NCI-H460 (cell line): Measurements from ENCODE around the gene YPEL3. TPM values are rescaled to one million over a fixed set of nuclear protein-coding genes. Genes with fewer than 3 reads are reported as not detected.

Source experiments
- DNase-seq: peaks from one replicate; pipeline ENCODE4 v3.0.0-alpha.2; 2016; ENCODE audit warnings: low read depth; ENCODE audit errors: extremely low read depth
- total RNA-seq: library from RNA; depleted of rRNA; stranded (reverse); fragments of >200 nt; shearing (Covaris generic); gene quantifications from 2 replicates; pipeline ENCODE4 v1.2.3, GENCODE V29; 2014

Gene YPEL3
- total RNA-seq, 1 experiment from 2014 or later, result 8.0 TPM

- peak; percentile 89 for DNase-seq
Observed at GRCh38 chr16:30091474-30092372, 4.3 kb downstream of the YPEL3 start, which contains the start of gene TBX6. Gene TBX6, minus strand, starts transcription at chr16:30091924. Its CDS starts 731 bp downstream, at chr16:30091193.

GRCh38 chr16:30090610-30091331, 5.2 kb downstream of the YPEL3 start:
- DNase-seq, result no peak

- DNase-seq, result no peak
Observed at GRCh38 chr16:30088832-30089624, 7.0 kb downstream of the YPEL3 start.

DNA sequence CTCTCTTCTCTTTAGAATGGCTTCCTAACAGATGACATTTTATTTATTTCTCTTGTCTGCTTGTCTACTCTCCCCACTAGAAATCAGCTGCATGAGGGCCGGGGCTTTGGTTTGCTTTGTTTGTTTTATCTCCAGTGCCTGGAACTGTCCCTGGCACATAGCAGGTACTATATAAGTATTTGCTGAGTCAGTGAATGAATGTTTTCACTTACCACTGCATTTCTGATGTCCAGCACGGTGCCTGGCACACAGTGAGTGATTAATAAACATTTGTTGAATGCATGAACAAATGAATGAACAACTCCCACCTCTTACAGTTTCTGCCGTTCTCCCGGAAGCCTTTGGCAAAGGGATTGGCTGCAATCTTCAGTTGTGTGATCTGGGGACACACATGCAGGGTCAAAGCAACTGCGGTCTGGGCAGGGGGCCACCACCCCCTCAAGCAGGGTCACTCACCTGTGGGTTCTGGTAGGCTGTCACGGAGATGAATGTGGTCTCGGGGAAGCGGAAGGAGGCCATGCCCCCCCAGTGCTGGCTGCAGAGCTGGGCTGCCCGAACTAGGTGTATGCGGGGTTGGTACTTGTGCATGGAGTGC, 7.7 kb downstream of the YPEL3 start:
- no peak for DNase-seq

GRCh38 chr16:30087181-30087898, 8.7 kb downstream of the YPEL3 start:
- DNase-seq, result no peak

- DNase-seq, result no peak
Observed at GRCh38 chr16:30086291-30087140, 9.5 kb downstream of the YPEL3 start.

- no peak for DNase-seq
Observed at GRCh38 chr16:30085820-30086219, 10.2 kb downstream of the YPEL3 start.

DNA sequence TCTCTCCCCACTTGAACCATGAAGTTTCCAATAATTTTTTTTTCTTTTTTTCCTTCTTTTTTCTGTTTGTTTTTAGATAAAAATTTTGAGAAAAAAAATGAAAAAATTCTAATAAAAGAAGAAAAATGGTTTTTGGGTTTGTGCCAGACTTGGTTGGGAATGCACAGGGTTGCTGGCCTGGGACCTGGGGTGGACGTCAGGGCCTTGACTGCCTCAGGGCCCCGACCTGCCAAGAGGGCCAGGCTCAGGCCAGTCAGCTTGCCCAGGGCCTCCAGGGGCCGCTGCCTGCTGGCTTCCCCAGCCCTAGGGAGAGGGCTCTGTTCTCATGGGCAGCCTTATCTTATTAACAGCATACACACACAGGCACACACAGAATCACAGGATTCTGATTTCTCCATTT, 10.8 kb downstream of the YPEL3 start:
- DNase-seq, result no peak

GRCh38 chr16:30084816-30085159, 11.2 kb downstream of the YPEL3 start:
- no peak for DNase-seq

DNA sequence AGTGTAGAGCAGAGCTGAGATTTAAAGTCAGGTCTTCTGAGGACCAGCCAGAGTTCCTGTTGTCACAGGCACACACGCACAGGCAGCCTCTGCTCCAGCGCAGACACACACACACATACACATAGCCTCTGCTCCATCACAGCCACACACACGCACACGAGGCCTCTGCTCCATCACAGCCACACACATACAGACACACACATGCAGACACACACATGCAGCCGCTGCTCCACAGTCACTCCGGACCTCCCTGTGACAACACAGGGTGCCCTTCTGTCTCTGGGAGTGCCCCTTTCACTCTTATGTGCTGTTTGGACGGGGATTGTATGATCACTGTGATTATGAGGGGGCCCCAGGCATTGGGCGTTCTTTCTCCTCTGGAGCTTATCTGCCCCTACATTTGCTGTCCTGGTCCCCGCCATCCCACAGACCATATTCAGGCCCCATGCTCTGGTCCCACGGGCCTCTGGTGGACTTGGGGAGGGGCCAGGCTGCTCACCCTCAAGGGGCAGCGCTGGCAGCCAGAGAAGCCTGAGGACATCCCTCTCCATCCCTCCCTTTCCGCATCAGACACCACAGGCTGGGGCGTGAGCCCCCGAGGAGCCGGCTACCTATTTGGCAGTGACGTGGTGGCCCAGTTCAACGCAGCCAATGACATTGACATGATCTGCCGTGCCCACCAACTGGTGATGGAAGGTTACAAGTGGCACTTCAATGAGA, 11.8 kb downstream of the YPEL3 start:
- no peak for DNase-seq

DNA sequence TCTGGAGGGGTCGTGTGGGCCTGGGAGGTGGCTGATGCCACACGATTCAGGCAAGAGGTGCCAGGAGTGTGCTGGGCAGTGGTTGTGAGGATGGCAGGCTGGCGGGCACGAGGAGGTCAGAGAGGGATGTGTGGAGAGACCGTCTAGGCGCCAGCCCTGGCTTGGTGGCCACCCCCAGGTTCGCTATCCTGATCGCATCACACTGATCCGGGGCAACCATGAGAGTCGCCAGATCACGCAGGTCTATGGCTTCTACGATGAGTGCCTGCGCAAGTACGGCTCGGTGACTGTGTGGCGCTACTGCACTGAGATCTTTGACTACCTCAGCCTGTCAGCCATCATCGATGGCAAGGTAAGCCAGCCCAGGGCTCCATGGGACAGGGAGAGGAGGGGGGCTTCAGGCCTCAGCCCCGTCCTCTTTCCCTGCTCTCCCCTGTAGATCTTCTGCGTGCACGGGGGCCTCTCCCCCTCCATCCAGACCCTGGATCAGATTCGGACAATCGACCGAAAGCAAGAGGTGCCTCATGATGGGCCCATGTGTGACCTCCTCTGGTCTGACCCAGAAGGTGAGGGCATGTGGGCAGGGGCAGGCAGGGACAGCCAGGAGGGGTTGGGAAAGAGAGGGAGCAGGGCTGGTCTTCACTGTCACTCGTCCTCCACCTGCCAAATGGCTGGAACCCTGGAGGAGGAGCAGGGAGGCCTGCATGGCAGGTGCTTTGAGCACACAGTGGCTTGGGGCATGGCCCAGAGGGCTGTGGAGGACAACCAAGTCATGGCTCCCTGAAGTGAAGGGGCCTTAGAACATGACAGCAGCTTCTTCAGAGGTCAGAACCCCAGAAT, 12.6 kb downstream of the YPEL3 start:
- no peak for DNase-seq

- no peak for DNase-seq
Observed at GRCh38 chr16:30082545-30083090, 13.4 kb downstream of the YPEL3 start.

DNA sequence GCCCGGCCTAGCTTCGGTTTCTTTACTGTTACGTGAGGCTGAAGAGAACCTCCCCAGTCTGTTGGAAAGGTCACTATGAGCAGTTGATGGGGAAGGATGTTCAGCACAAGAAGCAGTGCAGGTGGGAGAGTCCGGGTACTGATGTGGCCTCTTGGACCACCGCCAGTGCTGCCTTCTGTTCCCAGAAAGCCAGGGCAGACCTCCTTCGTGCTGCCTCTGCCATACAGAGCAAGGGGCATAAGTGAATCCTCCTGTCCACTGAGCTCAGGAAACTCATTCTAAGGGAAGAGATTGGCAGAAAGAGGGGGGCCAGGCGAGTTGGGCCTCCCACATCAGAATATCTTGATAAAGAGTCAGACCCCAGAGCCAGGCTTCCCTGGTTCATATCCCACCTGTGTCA, 16.5 kb downstream of the YPEL3 start:
- DNase-seq, result no peak

GRCh38 chr16:30078744-30079143, 17.3 kb downstream of the YPEL3 start:
- no peak for DNase-seq

- DNase-seq, result no peak
Observed at GRCh38 chr16:30077656-30078055, 18.4 kb downstream of the YPEL3 start.

DNA sequence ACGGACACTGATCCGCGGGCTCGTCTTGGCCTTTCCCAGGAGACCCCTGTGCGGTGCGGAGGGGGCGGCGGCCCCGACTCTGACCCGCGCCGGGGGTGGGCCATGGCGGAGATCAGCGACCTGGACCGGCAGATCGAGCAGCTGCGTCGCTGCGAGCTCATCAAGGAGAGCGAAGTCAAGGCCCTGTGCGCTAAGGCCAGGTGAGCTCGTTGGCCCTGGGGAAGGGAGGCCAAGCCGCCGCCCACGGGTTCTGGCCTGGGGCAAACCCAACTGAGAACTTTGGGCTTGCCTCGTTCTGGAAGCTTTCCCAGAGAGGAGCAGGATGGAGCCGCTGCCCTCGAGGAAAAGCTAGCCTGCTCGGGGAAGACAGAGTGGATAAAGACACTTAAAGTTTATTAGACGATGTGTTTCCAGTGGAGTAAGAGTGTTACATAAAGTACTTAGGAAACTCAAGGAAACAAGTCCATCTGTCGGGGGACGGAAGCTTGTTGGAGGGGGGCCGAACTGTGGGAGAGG, 19.7 kb downstream of the YPEL3 start:
- DNase-seq, result no peak
